Measurements from ENCODE around the gene FCER2.

Gene FCER2

DNA sequence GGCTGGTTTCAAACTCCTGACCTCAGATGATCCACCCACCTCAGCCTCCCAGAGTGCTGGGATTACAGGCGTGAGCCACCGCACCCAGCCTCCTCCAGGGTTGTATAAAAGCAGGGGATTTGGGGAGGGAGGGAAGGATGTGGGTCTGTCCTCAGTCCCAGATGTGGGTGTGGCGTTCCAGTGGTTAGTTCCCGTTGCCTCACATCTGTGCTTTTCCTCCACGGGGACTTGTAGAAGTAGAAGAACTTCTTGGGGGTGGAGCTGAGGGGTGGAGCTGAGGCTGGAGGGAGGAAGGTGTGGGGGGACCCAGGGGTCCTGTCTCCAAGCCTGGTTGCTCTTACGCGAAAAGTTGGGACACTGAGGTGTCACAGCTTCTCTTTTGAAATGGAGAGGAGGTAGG is 25.6 kb downstream of the FCER2 start:
- DNase-seq, result peak; percentile 77 to 87

GRCh38 chr19:7674010-7675005 is 27.6 kb downstream of the FCER2 start:
- peak; percentile 95 to 98 for DNase-seq

DNA sequence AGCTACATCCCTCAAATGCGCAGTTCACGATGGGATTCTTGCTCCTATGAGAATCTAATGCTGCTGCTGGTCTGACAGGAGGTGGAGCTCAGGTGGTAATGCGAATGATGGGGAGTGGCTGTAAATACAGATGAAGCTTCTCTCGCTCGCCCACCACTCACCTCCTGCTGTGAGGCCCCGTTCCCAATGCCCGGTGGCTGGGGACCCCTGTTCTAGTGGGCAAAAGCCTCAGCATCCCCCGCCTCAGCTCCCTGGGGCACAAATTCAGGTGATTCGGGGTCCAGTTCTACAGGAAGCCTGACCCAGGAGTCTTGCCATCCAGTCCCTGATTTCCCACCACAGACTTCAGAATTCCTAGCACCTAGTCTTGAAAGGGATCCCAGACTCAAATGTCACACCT is 29.4 kb downstream of the FCER2 start:
- DNase-seq, result no peak

DNA sequence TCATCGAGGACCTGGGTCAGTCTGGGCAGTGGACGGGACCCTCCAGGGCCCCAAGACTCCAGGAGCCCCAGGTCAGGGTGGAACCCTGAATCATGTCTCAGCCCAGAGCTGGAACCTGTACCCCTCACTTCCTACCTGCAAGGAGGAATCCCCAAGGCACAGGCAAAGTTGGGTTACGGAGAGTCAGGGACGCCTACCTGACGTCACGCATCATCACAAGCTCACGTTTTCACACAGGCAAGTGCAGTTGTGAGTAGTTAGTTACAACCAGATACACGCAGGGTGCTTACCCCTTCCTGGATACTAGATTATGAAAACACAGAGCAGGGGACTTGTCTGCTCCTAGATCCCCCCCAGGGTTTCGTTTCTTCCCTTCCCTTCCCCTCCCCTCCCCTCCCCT is 31.1 kb downstream of the FCER2 start:
- DNase-seq, result no peak

GRCh38 chr19:7670150-7670783 is 31.7 kb downstream of the FCER2 start:
- DNase-seq, result peak; percentile 44 to 47

- no peak for DNase-seq
Observed at GRCh38 chr19:7669641-7670040, 32.3 kb downstream of the FCER2 start.

DNA sequence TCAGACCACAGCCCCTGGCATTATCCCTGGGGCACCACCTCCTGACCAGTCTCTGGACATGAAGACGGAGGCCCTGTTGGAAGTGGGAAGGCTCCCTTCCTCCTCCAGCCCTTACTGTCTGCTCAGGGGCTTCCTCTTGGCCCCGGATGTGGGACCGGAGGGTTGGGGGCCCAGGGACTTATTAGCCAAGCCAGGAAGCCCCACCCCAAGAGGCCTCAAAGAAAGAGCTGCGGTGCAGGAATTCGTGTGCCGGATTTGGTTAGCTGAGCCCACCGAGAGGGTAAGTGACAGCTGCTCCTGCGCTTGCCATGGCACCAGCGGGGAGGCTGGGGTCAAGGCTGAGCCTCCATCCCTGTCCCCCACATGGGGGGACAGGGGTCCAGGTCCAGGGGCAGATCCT is 33.1 kb downstream of the FCER2 start, which contains the start of gene RETN:
TSS of gene RETN (plus strand) at position 208 of the 400 bp plus-strand sequence. CDS start 278 bp downstream, outside the sequence.
- no peak for DNase-seq

- DNase-seq, result no peak
Observed at GRCh38 chr19:7665076-7665475, 36.9 kb downstream of the FCER2 start.

DNA sequence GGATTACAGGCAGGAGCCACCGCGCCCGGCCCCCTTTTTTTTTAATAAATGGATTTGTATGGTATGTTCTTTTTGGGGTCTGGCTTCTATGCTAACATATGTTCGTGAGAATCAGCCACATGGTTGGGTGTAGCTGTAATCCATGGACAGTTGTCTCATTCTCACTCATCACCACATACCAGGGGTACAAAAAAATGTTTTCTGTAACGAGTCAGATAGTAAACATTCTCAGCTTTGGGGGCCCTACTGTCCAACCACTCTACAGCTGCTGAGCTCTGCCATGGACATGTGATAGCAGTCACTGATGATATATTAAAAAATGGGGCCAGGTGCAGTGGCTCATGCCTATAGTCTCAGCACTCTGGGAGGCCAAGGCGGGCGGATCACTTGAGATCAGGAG is 38.2 kb downstream of the FCER2 start:
- no peak for DNase-seq

DNA sequence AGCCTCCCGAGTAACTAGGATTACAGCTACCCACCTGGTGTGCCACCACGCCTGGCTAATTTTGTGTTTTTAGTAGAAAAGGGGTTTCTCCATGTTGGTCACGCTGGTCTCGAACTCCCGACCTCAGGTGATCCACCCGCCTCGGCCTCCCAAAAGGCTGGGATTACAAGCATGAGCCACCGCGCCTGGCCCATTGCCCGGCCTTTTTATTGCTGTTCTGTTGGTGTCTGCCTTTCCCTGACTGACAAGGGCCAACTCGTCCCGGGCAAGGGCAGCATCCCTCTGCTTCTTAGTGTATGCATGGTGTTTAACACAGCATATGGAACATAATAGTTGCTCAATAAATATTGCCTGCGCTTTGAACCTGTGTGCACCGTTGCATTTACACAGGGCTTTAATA is 39.3 kb downstream of the FCER2 start:
- DNase-seq, result no peak

DNA sequence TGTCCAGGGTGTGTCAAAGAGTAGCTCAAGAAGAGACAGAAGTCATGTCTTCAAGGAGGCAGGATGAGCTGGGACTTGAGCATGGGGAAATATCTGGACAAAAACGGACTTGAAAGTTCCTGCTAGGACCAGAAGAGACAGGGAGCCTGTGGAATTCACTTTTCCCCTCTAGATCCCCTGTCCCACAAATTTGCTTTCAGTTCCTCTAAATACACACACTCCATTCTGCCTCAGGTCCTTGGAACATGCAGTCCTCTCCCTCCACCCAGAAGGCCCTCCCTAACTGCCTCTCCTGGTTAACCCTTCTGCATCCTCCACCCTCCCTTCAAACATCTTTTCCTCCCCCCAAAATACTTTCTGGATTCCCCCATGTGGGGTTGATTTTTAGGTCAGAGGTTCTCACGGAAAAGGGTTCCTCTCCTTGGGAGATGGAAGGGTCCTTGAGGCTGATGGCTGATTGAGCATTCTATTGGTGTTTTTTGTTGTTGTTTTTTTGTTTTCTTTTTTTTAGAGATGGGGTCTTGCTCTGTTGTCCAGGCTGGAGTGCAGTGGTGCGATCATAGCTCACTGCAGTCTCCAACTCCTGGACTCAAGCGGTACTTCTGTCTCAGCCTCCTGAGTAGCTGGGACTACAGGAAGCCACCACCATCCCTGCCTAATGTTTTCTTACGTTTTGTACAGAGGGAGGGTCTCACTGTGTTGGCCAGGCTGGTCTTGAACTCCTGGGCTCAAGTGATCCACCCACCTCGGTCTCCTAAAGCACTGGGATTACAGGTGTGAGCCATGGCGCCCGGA is 40.0 kb downstream of the FCER2 start:
- peak in 1 of 2 donors; percentile 33 for DNase-seq

GRCh38 chr19:7658219-7658686 is 43.7 kb downstream of the FCER2 start:
- peak; percentile 57 to 67 for DNase-seq

- DNase-seq, result peak; percentile 96 to 99
Observed at GRCh38 chr19:7657131-7657751, 44.7 kb downstream of the FCER2 start.

GRCh38 chr19:7655581-7655980 is 46.4 kb downstream of the FCER2 start:
- DNase-seq, result peak; percentile 91 to 98

- DNase-seq, result no peak
Observed at GRCh38 chr19:7654401-7654800, 47.5 kb downstream of the FCER2 start.

DNA sequence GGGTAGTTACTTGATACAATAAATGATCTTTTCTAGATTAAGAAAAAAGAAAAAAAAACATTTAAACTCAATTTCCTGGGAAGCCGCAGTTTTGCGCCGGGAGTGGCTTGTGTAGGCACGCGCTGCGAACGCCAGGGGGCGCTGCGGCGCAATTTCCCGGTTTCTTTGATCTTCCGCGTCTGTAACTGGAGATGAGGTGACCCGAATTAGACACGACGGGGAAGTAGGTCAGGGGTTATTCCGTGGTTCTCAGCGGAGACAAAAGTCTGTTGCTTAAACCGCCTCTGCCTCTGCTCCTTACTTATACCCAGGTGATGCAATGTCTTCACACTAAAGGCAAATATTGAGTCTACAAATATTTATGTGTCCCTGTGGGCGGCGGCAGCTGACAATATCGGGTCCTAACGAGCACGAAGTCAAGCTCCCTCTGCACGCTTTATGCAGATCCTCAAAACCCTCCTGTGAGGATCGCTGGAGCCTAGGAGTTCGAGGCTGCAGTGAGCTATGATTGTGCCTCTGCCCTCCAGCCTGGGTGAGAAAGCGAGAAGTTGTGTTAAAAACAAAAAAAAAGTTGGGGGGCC is 49.8 kb downstream of the FCER2 start:
- peak; percentile 99 for DNase-seq

GRCh38 chr19:7650148-7650547 is 51.8 kb downstream of the FCER2 start:
- no peak for DNase-seq

GRCh38 chr19:7648265-7649014 is 53.5 kb downstream of the FCER2 start:
- DNase-seq, result no peak

DNA sequence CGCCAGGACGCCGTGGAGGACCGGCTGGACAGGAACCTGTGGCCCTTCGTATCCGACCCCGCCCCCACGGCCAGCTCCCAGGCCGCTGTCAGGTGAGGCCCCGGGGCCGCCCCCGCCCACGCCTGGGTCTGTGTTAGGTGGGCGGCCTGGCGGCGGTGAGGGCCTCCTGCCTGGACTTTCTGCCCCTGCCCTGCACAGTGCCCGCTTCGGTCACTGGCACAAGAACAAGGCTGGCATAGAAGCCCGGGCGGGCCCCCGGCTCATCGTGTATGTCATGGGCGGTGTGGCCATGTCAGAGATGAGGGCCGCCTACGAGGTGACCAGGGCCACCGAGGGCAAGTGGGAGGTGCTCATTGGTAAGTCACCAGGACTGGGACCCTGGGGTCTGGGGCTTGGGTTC is 54.8 kb downstream of the FCER2 start:
- DNase-seq, result no peak

- no peak for DNase-seq
Observed at GRCh38 chr19:7646426-7646700, 55.6 kb downstream of the FCER2 start.

- no peak for DNase-seq
Observed at GRCh38 chr19:7645656-7646425, 56.1 kb downstream of the FCER2 start.

Measured in inflammatory macrophage treated with lipopolysaccharide for 1 hour (primary cell).